HG03354 (cell line): Measurements from ENCODE around the gene NDUFS6.

ENCODE experiments used
- ATAC-seq: cut with Tn5 transposase; IDR thresholded peaks from one replicate; pipeline ENCODE4 v1.9.1; 2021; ENCODE audit warnings: mild to moderate bottlenecking; ENCODE audit not compliant: unreplicated experiment, poor library complexity, severe bottlenecking

Gene NDUFS6

GRCh38 chr5:1864896-1865440 lies 63.8 kb downstream of the NDUFS6 start:
- ATAC-seq: no peak

- ATAC-seq: no peak
Observed at GRCh38 chr5:1865486-1865885, 64.3 kb downstream of the NDUFS6 start.
